Neural cell (in vitro differentiated cells): ENCODE data around the gene CPSF6.
"Not testable (repeated sequence)": the region's sequence is repeated elsewhere in the genome, so short reads cannot be mapped to it uniquely, and the experiment has no call there.

ENCODE experiments used
- CTCF ChIP-seq: fragments of 450-650 bp; IDR thresholded peaks from 2 replicates; pipeline ENCODE4 v1.5.1; 2014; ENCODE audit warnings: antibody characterized with exemption, mild to moderate bottlenecking, moderate library complexity; ENCODE audit not compliant: poor library complexity, severe bottlenecking
- EP300 ChIP-seq: fragments of 450-650 bp; conservative IDR thresholded peaks from 2 replicates; pipeline ENCODE4 v1.6.1; 2014; ENCODE audit warnings: antibody characterized with exemption, mild to moderate bottlenecking, moderate library complexity; ENCODE audit not compliant: poor library complexity, severe bottlenecking
- EZH2 ChIP-seq: fragments of 200-600, 300-800 bp; shearing (Covaris generic), sonication (generic); IDR thresholded peaks from 2 replicates; pipeline ENCODE4 v1.6.1; 2014; ENCODE audit warnings: antibody characterized with exemption, low read length, borderline replicate concordance, mild to moderate bottlenecking; ENCODE audit not compliant: insufficient read depth, poor library complexity, severe bottlenecking
- POLR2AphosphoS5 ChIP-seq: IDR thresholded peaks from 2 replicates; pipeline ENCODE4 v1.6.1; 2012
- RAD21 ChIP-seq: fragments of 450-650 bp; conservative IDR thresholded peaks from 2 replicates; pipeline ENCODE4 v1.6.1; 2014; ENCODE audit warnings: antibody characterized with exemption, mild to moderate bottlenecking, moderate library complexity
- TAF1 ChIP-seq: IDR thresholded peaks from 2 replicates; pipeline ENCODE4 v1.6.1; 2012; ENCODE audit warnings: low read depth

- TF ChIP-seq CTCF, POLR2AphosphoS5, EZH2, TAF1, RAD21, EP300: not testable (repeated sequence)
Observed at GRCh38 chr12:69265633-69266032, 26.3 kb downstream of the CPSF6 start.
